GM10266 (cell line): Measurements from ENCODE around the gene UPK3A.
"Not testable (repeated sequence)": the region's sequence is repeated elsewhere in the genome, so short reads cannot be mapped to it uniquely, and the experiment has no call there.

ENCODE experiments used
- DNase-seq: peaks from one replicate; pipeline ENCODE4 v3.0.0; 2012; ENCODE audit errors: extremely low spot score
- TF ChIP-seq, protein P1 (sequence below): IDR thresholded peaks from 2 replicates; pipeline ENCODE4 v1.5.1; 2012; ENCODE audit warnings: mild to moderate bottlenecking, low read depth; ENCODE audit not compliant: control insufficient read depth, insufficient read depth; ENCODE audit errors: missing control alignments

The UPK3A gene

DNA sequence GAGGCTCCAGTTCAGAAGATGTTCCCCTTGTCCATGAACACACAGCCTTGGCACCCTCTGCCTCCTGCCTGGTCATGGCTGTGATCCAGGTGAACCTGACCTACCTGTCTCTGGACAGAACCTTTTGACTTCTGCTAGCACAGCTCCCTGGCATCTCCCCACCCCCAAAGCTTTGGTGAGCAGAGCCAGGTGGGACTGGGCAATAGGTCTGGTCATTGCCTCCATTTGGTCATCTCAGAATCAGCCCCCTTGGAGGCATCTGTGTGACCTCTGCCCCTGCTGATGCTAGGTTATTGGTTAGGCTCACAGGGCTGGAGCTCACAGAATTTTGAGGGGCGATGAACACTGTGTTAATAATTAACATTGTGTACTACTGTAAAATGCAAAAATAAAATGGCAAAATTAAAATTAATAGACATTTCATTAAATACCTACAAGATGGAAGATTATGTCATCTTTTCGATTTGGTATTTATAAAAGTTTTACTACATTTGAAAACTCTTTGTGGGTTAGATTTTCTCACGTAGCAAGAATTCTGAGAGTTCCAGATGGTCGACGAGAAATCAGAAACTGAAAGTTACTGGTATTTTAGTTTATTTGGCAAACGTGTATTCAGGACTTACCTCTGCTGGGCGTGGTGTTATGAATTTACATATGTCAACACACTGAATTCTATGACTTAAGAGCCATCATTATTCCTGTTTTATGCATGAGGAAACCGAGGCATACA lies 35.8 kb upstream of the UPK3A start:
- TF ChIP-seq, protein P1, sequence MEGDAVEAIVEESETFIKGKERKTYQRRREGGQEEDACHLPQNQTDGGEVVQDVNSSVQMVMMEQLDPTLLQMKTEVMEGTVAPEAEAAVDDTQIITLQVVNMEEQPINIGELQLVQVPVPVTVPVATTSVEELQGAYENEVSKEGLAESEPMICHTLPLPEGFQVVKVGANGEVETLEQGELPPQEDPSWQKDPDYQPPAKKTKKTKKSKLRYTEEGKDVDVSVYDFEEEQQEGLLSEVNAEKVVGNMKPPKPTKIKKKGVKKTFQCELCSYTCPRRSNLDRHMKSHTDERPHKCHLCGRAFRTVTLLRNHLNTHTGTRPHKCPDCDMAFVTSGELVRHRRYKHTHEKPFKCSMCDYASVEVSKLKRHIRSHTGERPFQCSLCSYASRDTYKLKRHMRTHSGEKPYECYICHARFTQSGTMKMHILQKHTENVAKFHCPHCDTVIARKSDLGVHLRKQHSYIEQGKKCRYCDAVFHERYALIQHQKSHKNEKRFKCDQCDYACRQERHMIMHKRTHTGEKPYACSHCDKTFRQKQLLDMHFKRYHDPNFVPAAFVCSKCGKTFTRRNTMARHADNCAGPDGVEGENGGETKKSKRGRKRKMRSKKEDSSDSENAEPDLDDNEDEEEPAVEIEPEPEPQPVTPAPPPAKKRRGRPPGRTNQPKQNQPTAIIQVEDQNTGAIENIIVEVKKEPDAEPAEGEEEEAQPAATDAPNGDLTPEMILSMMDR, result no peak
- DNase-seq, result peak; percentile 72

GRCh38 chr22:45251825-45252224 lies 32.9 kb upstream of the UPK3A start:
- TF ChIP-seq, protein P1, result no peak
- DNase-seq, result no peak

- TF ChIP-seq, protein P1, result no peak
- no peak for DNase-seq
Observed at GRCh38 chr22:45253039-45253641, 31.6 kb upstream of the UPK3A start.

DNA sequence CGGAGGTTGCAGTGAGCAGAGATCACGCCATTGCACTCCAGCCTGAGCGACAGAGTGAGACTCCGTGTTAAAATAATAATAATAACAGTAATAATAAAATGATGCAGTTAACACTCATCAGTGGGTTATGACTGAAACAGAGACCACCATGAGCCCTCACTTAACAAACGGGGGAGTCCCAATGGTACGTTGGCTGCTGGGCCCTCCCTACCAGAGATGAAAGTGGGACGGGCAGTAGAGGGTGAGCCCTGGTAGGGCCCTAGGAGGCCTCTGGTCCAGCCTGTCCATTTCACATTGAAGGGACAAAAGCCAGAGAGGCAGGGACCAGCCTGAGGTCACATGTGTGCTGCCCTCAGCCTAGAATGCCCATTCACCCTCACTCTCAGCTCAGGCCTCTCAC lies 30.4 kb upstream of the UPK3A start:
- no peak for DNase-seq
- TF ChIP-seq, protein P1, result no peak

DNA sequence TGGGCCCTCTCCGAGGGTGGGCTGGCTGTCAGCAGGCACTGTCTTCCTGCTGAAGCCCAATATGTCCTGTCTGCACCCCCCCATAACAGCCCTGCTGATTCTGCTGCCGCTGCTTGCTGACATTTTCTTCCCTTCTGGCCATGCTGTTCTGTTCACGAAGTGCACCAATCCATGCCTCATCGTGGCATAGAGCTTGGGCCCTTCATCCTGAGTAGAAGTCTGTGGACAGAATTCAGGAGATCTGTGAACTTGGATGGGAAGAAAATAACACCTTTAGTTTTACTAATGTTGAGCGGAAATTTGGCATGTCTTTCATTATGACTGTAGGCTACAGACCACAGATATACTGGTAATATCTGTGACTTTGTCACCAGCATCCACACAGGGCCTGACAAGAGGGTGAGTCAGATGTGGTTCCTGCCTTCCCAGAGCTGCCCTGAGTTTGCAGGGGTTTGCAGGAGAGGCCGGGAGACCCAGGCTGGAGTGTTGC lies 29.9 kb upstream of the UPK3A start:
- peak; percentile 65 for DNase-seq

DNA sequence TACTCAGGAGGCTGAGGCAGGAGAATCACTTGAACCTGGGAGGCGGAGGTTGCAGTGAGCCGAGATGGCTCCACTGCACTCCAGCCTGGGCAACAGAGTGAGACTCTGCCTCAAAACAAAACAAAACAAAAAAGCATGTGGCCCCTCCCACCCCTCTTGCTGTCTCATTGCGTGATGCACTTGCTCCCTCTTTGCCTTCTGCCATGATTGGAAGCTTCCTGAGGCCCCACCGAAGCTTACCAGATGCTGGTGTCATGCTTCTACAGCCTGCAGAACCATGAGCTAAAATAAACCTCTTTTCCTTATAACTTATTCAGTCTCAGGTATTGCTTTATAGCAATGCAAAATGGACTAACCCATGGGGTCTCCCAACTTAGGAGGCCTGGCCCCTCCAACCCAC lies 26.8 kb upstream of the UPK3A start:
- DNase-seq, result not testable (repeated sequence)

More for the DNA sequence above, 29.9 kb upstream of the UPK3A start:
- TF ChIP-seq, protein P1, result no peak

GRCh38 chr22:45259754-45260394 lies 24.9 kb upstream of the UPK3A start:
- no peak for DNase-seq
- TF ChIP-seq, protein P1, result no peak

GRCh38 chr22:45260395-45260759 lies 24.4 kb upstream of the UPK3A start:
- not testable (repeated sequence) for DNase-seq
